ENCODE measurements around the gene TMEM127. TPM values are rescaled to one million over a fixed set of nuclear protein-coding genes. Genes with fewer than 3 reads are reported as not detected.

The TMEM127 gene
- total and polyA plus RNA-seq, 2 donors (not counting 1 experiment from before 2014, with no cell fraction given), result 21.5 to 48.0 TPM

- Histone ChIP-seq H4K20me1 (ENCODE audit: control insufficient read depth, insufficient read depth, low read length, poor library complexity, severe bottlenecking) (peaks cover 58% of the 10 kb centered on the region), H3K9me3 (ENCODE audit: control extremely low read depth in 1 of 3, control insufficient read depth in 2 of 3, insufficient read depth in 1 of 3, low read length in 2 of 3) (no peaks in the 10 kb centered on the region), H3K79me2 (ENCODE audit: control insufficient read depth, insufficient read depth, low read length) (peaks cover 90% of the 10 kb centered on the region), H2AFZ (ENCODE audit: insufficient read depth, low read depth, low read length, poor library complexity, severe bottlenecking) (no peak overlapping the region), H3K9ac (ENCODE audit: low read length) (no peak overlapping the region), H3K4me2 (replicated peaks; ENCODE audit: low read depth, low read length, poor library complexity, severe bottlenecking) (peak overlapping the region; percentile 51), H3K4me1 (ENCODE audit: control insufficient read depth in 2 of 2, insufficient read depth in 2 of 2, low read length in 2 of 2) (peaks cover 65 to 75% of the 10 kb centered on the region in 2 donors), H3K27me3 (replicated peaks in 1 of 4; ENCODE audit: control extremely low read depth in 1 of 4, control insufficient read depth in 3 of 4, insufficient read depth in 4 of 4, low read length in 3 of 4) (no peaks in the 10 kb centered on the region), H3K27ac (ENCODE audit: low read length in 2 of 2) (peak overlapping the region; percentile 44 to 64), H3K4me3 (ENCODE audit: control extremely low read depth in 1 of 5, extremely low read depth in 1 of 5, insufficient read depth in 1 of 5, low read depth in 2 of 5, low read length in 4 of 5) (no peak overlapping the region), H3K36me3 (replicated peaks in 1 of 2; ENCODE audit: control extremely low read depth in 1 of 2, control insufficient read depth in 1 of 2, extremely low read depth in 1 of 2, insufficient read depth in 2 of 2, low read length in 1 of 2) (peaks cover 0 to 28% of the 10 kb centered on the region in 2 experiments)
- peaks cover 78% of the 10 kb centered on the region for H3K4me1 Mint-ChIP-seq
- H3K4me3 Mint-ChIP-seq, result peak overlapping the region; percentile 64
- ATAC-seq (ENCODE audit: low read depth) (peak; percentile 55), DNase-seq (peak; percentile 62)
- WGBS (ENCODE audit: insufficient coverage), result 43% methylated on average over 5 of the region's 10 CpGs
- CTCF ChIA-PET, result interaction anchor here (0.5 to 5.1 kb wide), 21 partner anchors 10 to 268 kb away, joined by 3 to 39 read pairs (median 4); partner anchors contain the start of genes ASTL and STARD7
- H3K27ac Mint-ChIP-seq, result peak overlapping the region; percentile 92
- no peaks in the 10 kb centered on the region for H3K27me3 Mint-ChIP-seq
- no peaks in the 10 kb centered on the region for H3K9me3 Mint-ChIP-seq (ENCODE audit: insufficient read depth)
- intact Hi-C loops (cut with micrococcal nuclease), result loop anchor here (2.0 kb wide), 1 partner anchor 122 kb away; the partner anchor contains the start of gene ASTL
- POLR2A ChIA-PET, result interaction anchor here (2.6 kb wide), 1 partner anchor 52 kb away, joined by 14 read pairs; the partner anchor contains the start of gene STARD7
- TF ChIP-seq EZH2 (IDR thresholded peaks at IDR 0.05; ENCODE audit: borderline replicate concordance, insufficient read depth, low read depth, low read length, poor library complexity, severe bottlenecking), result no peak
- TF ChIP-seq CTCF (IDR thresholded peaks at IDR 0.05), result peak; percentile 29
Observed at GRCh38 chr2:96260387-96261260, 5.2 kb downstream of the TMEM127 start.
